ENCODE measurements around the gene HSD17B12.

Gene HSD17B12

GRCh38 chr11:43639920-43640319 is 40.6 kb upstream of the HSD17B12 start:
- peaks cover 4% of the 10 kb centered on the region for H3K79me2 ChIP-seq
- no peaks in the 10 kb centered on the region for H3K9me3 ChIP-seq (ENCODE audit: control insufficient read depth, low read length)
- no peak overlapping the region for H3K4me3 ChIP-seq (ENCODE audit: low read depth, low read length)
- no peaks in the 10 kb centered on the region for H3K27me3 ChIP-seq (ENCODE audit: control insufficient read depth, insufficient read depth, low read length)
- no peaks in the 10 kb centered on the region for H3K36me3 ChIP-seq (ENCODE audit: control insufficient read depth, insufficient read depth, low read length)
- no peak overlapping the region for H3K9ac ChIP-seq
- no peak overlapping the region for H2AFZ ChIP-seq
- H3K4me2 ChIP-seq (ENCODE audit: low read length), result no peak overlapping the region
- no peaks in the 10 kb centered on the region for H3K4me1 ChIP-seq
- TF ChIP-seq CTCF (IDR thresholded peaks at IDR 0.05), result no peak
- H3K27ac ChIP-seq, result no peak overlapping the region

- Histone ChIP-seq H3K4me1 (no peaks in the 10 kb centered on the region), H3K9ac (no peak overlapping the region), H2AFZ (peak overlapping the region; percentile 93), H3K27me3 (ENCODE audit: control insufficient read depth, insufficient read depth, low read length) (no peaks in the 10 kb centered on the region), H3K79me2 (peaks cover 4% of the 10 kb centered on the region), H3K36me3 (ENCODE audit: control insufficient read depth, insufficient read depth, low read length) (no peaks in the 10 kb centered on the region), H3K9me3 (ENCODE audit: control insufficient read depth, low read length) (no peaks in the 10 kb centered on the region), H3K27ac (peak overlapping the region; percentile 42), H3K4me2 (ENCODE audit: low read length) (peak overlapping the region; percentile 85), H3K4me3 (ENCODE audit: low read depth, low read length) (peak overlapping the region; percentile 81)
- no peak for TF ChIP-seq CTCF (IDR thresholded peaks at IDR 0.05)
Measured at GRCh38 chr11:43643898-43644620, 36.5 kb upstream of the HSD17B12 start.

GRCh38 chr11:43644621-43645299 is 35.8 kb upstream of the HSD17B12 start:
- Histone ChIP-seq H3K36me3 (ENCODE audit: control insufficient read depth, insufficient read depth, low read length) (no peaks in the 10 kb centered on the region), H3K4me3 (ENCODE audit: low read depth, low read length) (peak overlapping the region; percentile 81), H3K79me2 (peaks cover 4% of the 10 kb centered on the region), H3K9ac (no peak overlapping the region), H3K27me3 (ENCODE audit: control insufficient read depth, insufficient read depth, low read length) (no peaks in the 10 kb centered on the region), H2AFZ (peak overlapping the region; percentile 93), H3K4me1 (no peaks in the 10 kb centered on the region), H3K9me3 (ENCODE audit: control insufficient read depth, low read length) (no peaks in the 10 kb centered on the region), H3K4me2 (ENCODE audit: low read length) (peak overlapping the region; percentile 85), H3K27ac (no peak overlapping the region)
- no peak for TF ChIP-seq CTCF (IDR thresholded peaks at IDR 0.05)

GRCh38 chr11:43646767-43647166 is 33.8 kb upstream of the HSD17B12 start:
- Histone ChIP-seq H3K27me3 (ENCODE audit: control insufficient read depth, insufficient read depth, low read length) (no peaks in the 10 kb centered on the region), H3K79me2 (peaks cover 4% of the 10 kb centered on the region), H3K36me3 (ENCODE audit: control insufficient read depth, insufficient read depth, low read length) (no peaks in the 10 kb centered on the region), H3K4me1 (no peaks in the 10 kb centered on the region), H3K9me3 (ENCODE audit: control insufficient read depth, low read length) (no peaks in the 10 kb centered on the region), H3K4me3 (ENCODE audit: low read depth, low read length) (no peak overlapping the region), H3K4me2 (ENCODE audit: low read length) (no peak overlapping the region), H2AFZ (no peak overlapping the region), H3K9ac (no peak overlapping the region), H3K27ac (no peak overlapping the region)
- no peak for TF ChIP-seq CTCF (IDR thresholded peaks at IDR 0.05)
